SU-DHL-6 (cell line): ENCODE data around the gene RAET1G.

Experiments used
- H2AFZ ChIP-seq: fragments of 200-600 bp; sonication (generic); 2 replicates; pipeline ENCODE4 v1.6.1; 2014; ENCODE audit warnings: low read depth, mild to moderate bottlenecking, moderate library complexity, mixed read lengths, antibody characterized with exemption, low read length; ENCODE audit not compliant: severe bottlenecking
- H3F3A ChIP-seq: fragments of 200-600 bp; shearing (Covaris generic); 2 replicates; pipeline ENCODE4 v1.6.0; 2016; ENCODE audit warnings: antibody characterized with exemption, mild to moderate bottlenecking; ENCODE audit not compliant: insufficient read depth
- H3K27ac ChIP-seq: fragments of 200-600 bp; sonication (generic); 2 replicates; pipeline ENCODE4 v1.5.1; 2016; ENCODE audit warnings: low read depth, mild to moderate bottlenecking, low read length, moderate library complexity, mixed read lengths
- H3K27me3 ChIP-seq: fragments of 200-600 bp; sonication (generic), shearing (Covaris generic); 2 replicates; pipeline ENCODE4 v1.6.0; 2014; ENCODE audit warnings: mild to moderate bottlenecking, low read length
- H3K36me3 ChIP-seq: fragments of 200-600 bp; sonication (generic); 2 replicates; pipeline ENCODE4 v1.6.1; 2014; ENCODE audit warnings: mild to moderate bottlenecking, low read length, mixed read lengths
- H3K4me2 ChIP-seq: fragments of 300-600, 200-600 bp; shearing (Covaris generic), sonication (generic); 2 replicates; pipeline ENCODE4 v1.6.0; 2014; ENCODE audit warnings: low read length, low read depth, mild to moderate bottlenecking; ENCODE audit not compliant: poor library complexity, severe bottlenecking
- H3K4me3 ChIP-seq: fragments of 200-600 bp; sonication (generic); 2 replicates; pipeline ENCODE4 v1.5.1; 2014; ENCODE audit warnings: antibody characterized with exemption, low read length, mild to moderate bottlenecking, mixed read lengths; ENCODE audit not compliant: insufficient read depth, poor library complexity, severe bottlenecking
- H3K79me2 ChIP-seq: fragments of 200-600 bp; sonication (generic); 2 replicates; pipeline ENCODE4 v1.6.1; 2014; ENCODE audit warnings: mild to moderate bottlenecking, low read length, moderate library complexity; ENCODE audit not compliant: insufficient read depth
- H3K9ac ChIP-seq: fragments of 200-600 bp; sonication (generic); 2 replicates; pipeline ENCODE4 v1.7.0; 2014; ENCODE audit warnings: mild to moderate bottlenecking, low read length
- H3K9me2 ChIP-seq: fragments of 200-600 bp; sonication (generic); replicated peaks from 2 replicates; pipeline ENCODE4 v1.6.1; 2014; ENCODE audit warnings: low read length; ENCODE audit not compliant: insufficient read depth
- H3K9me3 ChIP-seq: fragments of 200-600 bp; sonication (generic); 2 replicates; pipeline ENCODE4 v1.6.1; 2014; ENCODE audit warnings: low read length, mixed read lengths; ENCODE audit not compliant: insufficient read depth
- H4K20me1 ChIP-seq: fragments of 200-600 bp; sonication (generic); 2 replicates; pipeline ENCODE4 v1.6.1; 2014; ENCODE audit warnings: low read depth, mild to moderate bottlenecking, antibody characterized with exemption, low read length, moderate library complexity, mixed read lengths
- EZH2phosphoT487 ChIP-seq: fragments of 200-600 bp; sonication (generic), shearing (Covaris generic); conservative IDR thresholded peaks from 2 replicates; pipeline ENCODE4 v1.6.1; 2018; ENCODE audit warnings: mild to moderate bottlenecking, antibody characterized with exemption, low read length, moderate library complexity, mixed read lengths
- TF ChIP-seq, protein P1 (sequence below): fragments of 200-600 bp; sonication (generic); IDR thresholded peaks from one replicate; pipeline ENCODE4 v1.5.1; 2017; ENCODE audit warnings: antibody characterized with exemption, mild to moderate bottlenecking, low read length, moderate library complexity; ENCODE audit not compliant: insufficient read depth, poor library complexity, severe bottlenecking

Gene RAET1G

DNA sequence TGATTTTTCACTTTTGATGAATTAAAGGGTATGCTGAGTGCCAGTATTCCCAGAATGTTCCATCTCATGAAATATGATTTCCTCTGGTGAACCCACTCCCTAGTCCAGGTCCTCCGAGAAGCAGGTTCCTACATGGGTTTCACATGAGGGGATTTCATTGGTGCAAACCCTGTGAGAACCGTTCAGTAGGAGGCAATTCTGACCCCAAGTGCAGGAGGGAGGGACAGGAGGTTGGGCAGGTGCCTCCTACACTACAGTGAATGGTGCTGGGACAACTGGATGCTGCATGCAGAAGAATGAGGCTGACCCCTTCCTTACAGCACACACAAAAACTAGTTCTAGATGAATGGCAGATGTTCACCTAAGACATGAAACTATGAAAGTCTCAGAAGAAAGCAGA is 13.8 kb upstream of the RAET1G start:
- no peaks in the 10 kb centered on the region for H3K9me3 ChIP-seq
- H3K79me2 ChIP-seq = no peaks in the 10 kb centered on the region
- H3K27ac ChIP-seq = no peak overlapping the region
- H2AFZ ChIP-seq = no peak overlapping the region
- H3K4me3 ChIP-seq = no peak overlapping the region
- TF ChIP-seq, protein P1, sequence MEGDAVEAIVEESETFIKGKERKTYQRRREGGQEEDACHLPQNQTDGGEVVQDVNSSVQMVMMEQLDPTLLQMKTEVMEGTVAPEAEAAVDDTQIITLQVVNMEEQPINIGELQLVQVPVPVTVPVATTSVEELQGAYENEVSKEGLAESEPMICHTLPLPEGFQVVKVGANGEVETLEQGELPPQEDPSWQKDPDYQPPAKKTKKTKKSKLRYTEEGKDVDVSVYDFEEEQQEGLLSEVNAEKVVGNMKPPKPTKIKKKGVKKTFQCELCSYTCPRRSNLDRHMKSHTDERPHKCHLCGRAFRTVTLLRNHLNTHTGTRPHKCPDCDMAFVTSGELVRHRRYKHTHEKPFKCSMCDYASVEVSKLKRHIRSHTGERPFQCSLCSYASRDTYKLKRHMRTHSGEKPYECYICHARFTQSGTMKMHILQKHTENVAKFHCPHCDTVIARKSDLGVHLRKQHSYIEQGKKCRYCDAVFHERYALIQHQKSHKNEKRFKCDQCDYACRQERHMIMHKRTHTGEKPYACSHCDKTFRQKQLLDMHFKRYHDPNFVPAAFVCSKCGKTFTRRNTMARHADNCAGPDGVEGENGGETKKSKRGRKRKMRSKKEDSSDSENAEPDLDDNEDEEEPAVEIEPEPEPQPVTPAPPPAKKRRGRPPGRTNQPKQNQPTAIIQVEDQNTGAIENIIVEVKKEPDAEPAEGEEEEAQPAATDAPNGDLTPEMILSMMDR = no peak
- no peak for TF ChIP-seq EZH2phosphoT487
- H3K9me2 ChIP-seq = no peaks in the 10 kb centered on the region
- no peak overlapping the region for H3K9ac ChIP-seq
- H4K20me1 ChIP-seq = no peaks in the 10 kb centered on the region
- H3K27me3 ChIP-seq = no peaks in the 10 kb centered on the region
- no peaks in the 10 kb centered on the region for H3K36me3 ChIP-seq
- no peaks in the 10 kb centered on the region; the same call in 1 of the 2 replicates for H3F3A ChIP-seq
- H3K4me2 ChIP-seq = no peak overlapping the region

DNA sequence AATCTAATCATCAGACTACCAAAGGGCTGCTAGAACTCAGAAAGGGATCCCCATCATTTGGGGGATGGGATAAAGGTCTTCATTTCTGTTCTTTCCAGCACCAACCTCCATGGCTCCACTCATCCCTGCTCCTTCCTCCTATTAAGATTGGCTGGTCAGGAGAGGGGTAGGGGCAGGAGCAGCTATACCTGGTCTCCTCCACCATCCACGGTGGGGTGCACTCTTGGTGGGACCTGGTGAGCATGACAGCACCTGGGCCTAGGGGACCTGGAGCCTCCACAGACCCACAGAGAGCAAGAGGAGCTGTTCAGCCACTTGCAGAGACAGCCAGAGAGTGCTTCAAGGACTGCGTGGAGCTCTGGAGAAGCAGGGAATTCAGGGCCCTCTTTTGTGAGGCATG is 12.7 kb upstream of the RAET1G start:
- no peaks in the 10 kb centered on the region for H3K9me2 ChIP-seq
- H3K27me3 ChIP-seq = no peaks in the 10 kb centered on the region

DNA sequence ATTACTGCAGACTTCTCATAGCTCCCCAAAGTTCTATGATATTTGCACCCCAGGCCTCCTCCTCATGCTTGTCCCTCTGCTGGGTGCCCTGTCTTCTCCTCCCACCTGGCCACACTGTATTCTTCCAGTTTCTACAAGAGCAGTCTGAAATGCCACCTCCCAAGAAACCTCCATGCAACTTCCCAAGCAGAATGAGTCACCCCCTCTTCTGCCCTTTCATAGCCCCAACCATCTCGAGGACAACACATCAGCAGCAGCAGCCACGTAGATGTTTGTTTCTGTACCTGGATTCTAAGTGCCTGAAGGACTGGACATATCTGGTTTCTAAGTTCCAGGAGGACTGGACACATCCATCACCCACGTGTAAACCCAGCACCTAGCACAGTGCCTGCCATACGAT is 12.3 kb upstream of the RAET1G start:
- H3K4me3 ChIP-seq = no peak overlapping the region
- no peaks in the 10 kb centered on the region; the same call in 1 of the 2 replicates for H3F3A ChIP-seq
- H3K36me3 ChIP-seq = no peaks in the 10 kb centered on the region
- H3K79me2 ChIP-seq = no peaks in the 10 kb centered on the region
- no peak overlapping the region for H3K27ac ChIP-seq
- H3K27me3 ChIP-seq = no peaks in the 10 kb centered on the region
- no peak overlapping the region for H3K9ac ChIP-seq
- no peak overlapping the region for H2AFZ ChIP-seq
- TF ChIP-seq, protein P1 = no peak
- no peak for TF ChIP-seq EZH2phosphoT487
- H3K9me3 ChIP-seq = no peaks in the 10 kb centered on the region
- no peaks in the 10 kb centered on the region for H3K9me2 ChIP-seq
- H4K20me1 ChIP-seq = no peaks in the 10 kb centered on the region
- H3K4me2 ChIP-seq = no peak overlapping the region

More for the DNA sequence above, 12.7 kb upstream of the RAET1G start:
- Histone ChIP-seq H3K27ac (no peak overlapping the region), H3F3A (no peaks in the 10 kb centered on the region; the same call in 1 of the 2 replicates), H4K20me1 (no peaks in the 10 kb centered on the region), H3K9ac (no peak overlapping the region), H3K4me2 (no peak overlapping the region), H3K79me2 (no peaks in the 10 kb centered on the region), H3K36me3 (no peaks in the 10 kb centered on the region), H2AFZ (no peak overlapping the region), H3K4me3 (no peak overlapping the region), H3K9me3 (no peaks in the 10 kb centered on the region)
- TF ChIP-seq, protein P1 = no peak
- no peak for TF ChIP-seq EZH2phosphoT487
